Ishikawa (cell line): ENCODE data around the gene PPIA.

Source experiments
- CEBPB ChIP-seq: IDR thresholded peaks from 2 replicates; pipeline ENCODE4 v1.6.1; 2012
- CREB1 ChIP-seq: IDR thresholded peaks from 2 replicates; pipeline ENCODE4 v1.6.1; 2012; ENCODE audit warnings: low read depth
- EGR1 ChIP-seq: IDR thresholded peaks from 2 replicates; pipeline ENCODE4 v1.6.1; 2012
- EP300 ChIP-seq: IDR thresholded peaks from 2 replicates; pipeline ENCODE4 v1.6.1; 2012; ENCODE audit warnings: borderline replicate concordance
- FOXM1 ChIP-seq: IDR thresholded peaks from 2 replicates; pipeline ENCODE4 v1.6.1; 2012; ENCODE audit warnings: low read depth, borderline replicate concordance
- NFIC ChIP-seq: IDR thresholded peaks from 2 replicates; pipeline ENCODE4 v1.6.1; 2012
- RAD21 ChIP-seq: IDR thresholded peaks from 2 replicates; pipeline ENCODE4 v1.6.1; 2012; ENCODE audit warnings: low read depth
- REST ChIP-seq: IDR thresholded peaks from 2 replicates; pipeline ENCODE4 v1.6.1; 2012; ENCODE audit warnings: low read depth, mild to moderate bottlenecking
- TAF1 ChIP-seq: IDR thresholded peaks from 2 replicates; pipeline ENCODE4 v1.6.1; 2012; ENCODE audit warnings: low read depth, mild to moderate bottlenecking
- TCF12 ChIP-seq: IDR thresholded peaks from 2 replicates; pipeline ENCODE4 v1.6.1; 2012; ENCODE audit warnings: low read depth
- TEAD4 ChIP-seq: IDR thresholded peaks from 2 replicates; pipeline ENCODE4 v1.6.1; 2012
- YY1 ChIP-seq: IDR thresholded peaks from 2 replicates; pipeline ENCODE4 v1.6.1; 2012; ENCODE audit warnings: low read depth
- ZBTB7A ChIP-seq: IDR thresholded peaks from 2 replicates; pipeline ENCODE4 v1.6.1; 2012; ENCODE audit warnings: low read depth
- TF ChIP-seq, protein P1 (sequence below): IDR thresholded peaks from 2 replicates; pipeline ENCODE4 v1.6.1; 2012
- TF ChIP-seq, protein P2 (sequence below): IDR thresholded peaks from 2 replicates; pipeline ENCODE4 v1.6.1; 2012

The PPIA gene

DNA sequence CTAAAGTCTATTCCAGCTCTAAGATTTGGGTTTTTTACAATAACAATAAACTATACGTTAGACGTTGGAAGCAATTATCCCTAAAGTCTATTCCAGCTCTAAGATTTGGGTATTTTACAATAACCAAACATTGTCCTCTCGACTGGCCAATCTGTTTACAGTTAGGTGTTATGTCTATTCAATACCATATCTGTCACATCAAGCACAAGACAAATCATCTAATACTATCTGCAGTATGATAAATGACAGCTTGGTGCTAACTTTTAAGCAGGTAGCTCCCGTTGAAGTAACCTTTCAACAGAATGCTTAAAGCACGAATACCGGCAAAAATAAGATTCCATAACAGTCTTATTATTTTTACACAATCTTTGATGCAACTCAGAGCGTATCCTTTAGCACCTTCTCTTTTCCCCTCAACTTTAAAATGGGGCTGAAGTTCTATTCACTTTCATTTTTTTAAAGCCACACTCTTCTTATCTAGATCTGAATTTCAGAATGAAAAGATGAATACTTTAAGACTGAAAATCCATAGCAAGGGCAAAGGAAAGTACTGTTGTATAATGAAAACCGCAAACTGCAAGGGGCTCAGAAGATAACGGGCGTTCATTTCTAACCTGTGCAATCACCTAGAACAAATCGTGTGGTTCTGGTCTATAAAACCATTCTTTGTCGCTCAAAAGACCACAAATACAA is 50.5 kb downstream of the PPIA start:
- no peak for TF ChIP-seq EGR1
- TF ChIP-seq RAD21: no peak
- TF ChIP-seq, protein P1, sequence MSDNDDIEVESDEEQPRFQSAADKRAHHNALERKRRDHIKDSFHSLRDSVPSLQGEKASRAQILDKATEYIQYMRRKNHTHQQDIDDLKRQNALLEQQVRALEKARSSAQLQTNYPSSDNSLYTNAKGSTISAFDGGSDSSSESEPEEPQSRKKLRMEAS: no peak
- TF ChIP-seq CREB1: no peak
- no peak for TF ChIP-seq TEAD4
- no peak for TF ChIP-seq FOXM1
- no peak for TF ChIP-seq NFIC
- TF ChIP-seq ZBTB7A: no peak
- no peak for TF ChIP-seq REST
- no peak for TF ChIP-seq EP300
- TF ChIP-seq TAF1: no peak
- TF ChIP-seq YY1: no peak

DNA sequence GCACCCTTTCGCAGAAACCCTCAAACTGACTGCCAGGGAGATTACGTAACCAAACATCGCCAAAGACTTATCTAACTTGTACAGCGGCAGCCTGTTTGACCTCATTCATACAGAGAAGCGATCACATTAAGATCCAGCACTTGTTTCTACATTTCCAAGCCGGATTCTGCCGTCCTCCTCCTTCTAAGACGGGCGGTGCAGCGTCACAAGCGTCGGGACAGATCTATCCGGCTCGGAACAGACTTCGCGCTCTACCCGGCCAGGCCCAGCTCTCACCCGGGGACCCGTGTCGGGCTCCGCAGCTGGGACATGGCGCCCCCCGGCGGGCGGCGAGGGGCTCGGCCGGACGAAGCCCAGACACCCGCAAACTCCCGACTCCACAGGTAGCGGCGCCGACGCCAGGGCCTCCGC is 51.0 kb downstream of the PPIA start:
- TF ChIP-seq EP300: no peak
- TF ChIP-seq, protein P1: no peak; the same call in 1 of the 2 replicates
- TF ChIP-seq YY1: 0 out of 2 replicates have a peak, but pooled peaks have one; percentile 12
- TF ChIP-seq CREB1: no peak
- TF ChIP-seq, protein P2, sequence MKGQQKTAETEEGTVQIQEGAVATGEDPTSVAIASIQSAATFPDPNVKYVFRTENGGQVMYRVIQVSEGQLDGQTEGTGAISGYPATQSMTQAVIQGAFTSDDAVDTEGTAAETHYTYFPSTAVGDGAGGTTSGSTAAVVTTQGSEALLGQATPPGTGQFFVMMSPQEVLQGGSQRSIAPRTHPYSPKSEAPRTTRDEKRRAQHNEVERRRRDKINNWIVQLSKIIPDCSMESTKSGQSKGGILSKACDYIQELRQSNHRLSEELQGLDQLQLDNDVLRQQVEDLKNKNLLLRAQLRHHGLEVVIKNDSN: no peak
- TF ChIP-seq TCF12: peak; percentile 55
- TF ChIP-seq REST: no peak
- peak; percentile 55; the same call in 1 of the 2 replicates for TF ChIP-seq RAD21
- TF ChIP-seq TAF1: peak; percentile 66; the same call in 1 of the 2 replicates
- peak; percentile 83 for TF ChIP-seq CEBPB
- no peak for TF ChIP-seq EGR1
- TF ChIP-seq FOXM1: no peak
- TF ChIP-seq TEAD4: no peak
- TF ChIP-seq NFIC: no peak
- TF ChIP-seq ZBTB7A: peak; percentile 69

DNA sequence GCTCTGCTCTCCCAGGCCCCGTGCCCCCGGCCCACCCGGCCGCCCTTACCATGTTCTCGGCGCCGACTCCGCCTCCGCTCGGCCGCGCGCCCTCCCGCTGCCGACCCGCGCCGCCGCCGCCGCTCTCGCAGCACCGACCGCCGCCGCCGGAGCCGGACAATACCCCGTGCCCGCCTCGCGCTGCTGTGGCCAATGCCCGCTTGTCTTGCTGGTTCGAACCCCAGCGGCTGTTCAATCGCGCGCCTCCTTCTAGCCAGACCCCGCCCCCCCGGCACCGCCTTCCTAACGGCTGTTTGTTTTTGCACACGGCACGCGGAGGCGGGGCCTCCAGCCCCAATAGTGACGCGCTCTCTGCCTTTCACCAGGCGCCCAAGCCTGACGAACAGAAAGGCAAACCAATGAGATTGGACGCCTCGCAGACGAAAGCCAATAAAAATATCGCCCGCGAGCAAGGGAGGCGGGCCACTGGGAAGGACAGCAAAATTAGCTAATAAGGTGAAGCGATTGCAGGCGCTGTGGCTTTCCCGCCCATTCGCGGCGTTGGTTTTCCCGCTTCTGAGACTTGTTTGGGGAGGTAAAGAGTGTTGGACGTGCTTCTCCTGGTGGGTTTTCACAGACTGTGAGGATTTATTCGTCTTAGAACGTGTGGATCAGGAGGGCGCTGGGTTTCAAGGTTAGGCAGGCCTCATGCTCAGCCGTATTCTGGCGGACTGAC is 51.6 kb downstream of the PPIA start, which contains the start of gene H2AZ2:
Gene H2AZ2, minus strand, starts transcription at position 168 of the 715 bp plus-strand sequence. Its CDS starts 116 bp downstream, at position 52.
- TF ChIP-seq TAF1 (peak; percentile 45), REST (no peak), TEAD4 (no peak), CREB1 (peak; percentile 69), CEBPB (peak; percentile 47; the same call in 1 of the 2 replicates), ZBTB7A (peak; percentile 3; the same call in 1 of the 2 replicates), YY1 (0 out of 2 replicates have a peak, but pooled peaks have one; percentile 11), RAD21 (no peak), FOXM1 (no peak), NFIC (no peak), EP300 (no peak; the same call in 1 of the 2 replicates), TCF12 (no peak; the same call in 1 of the 2 replicates)
- TF ChIP-seq, protein P2: peak; percentile 61
- TF ChIP-seq, protein P1: peak; percentile 91
